ENCODE data around the gene CTDP1. TPM values are rescaled to one million over a fixed set of nuclear protein-coding genes. Genes with fewer than 3 reads are reported as not detected.

CTDP1 gene
- total RNA-seq, 4 donors from 2014 or later, result 33.9 to 42.2 (median 38.9) TPM

DNA sequence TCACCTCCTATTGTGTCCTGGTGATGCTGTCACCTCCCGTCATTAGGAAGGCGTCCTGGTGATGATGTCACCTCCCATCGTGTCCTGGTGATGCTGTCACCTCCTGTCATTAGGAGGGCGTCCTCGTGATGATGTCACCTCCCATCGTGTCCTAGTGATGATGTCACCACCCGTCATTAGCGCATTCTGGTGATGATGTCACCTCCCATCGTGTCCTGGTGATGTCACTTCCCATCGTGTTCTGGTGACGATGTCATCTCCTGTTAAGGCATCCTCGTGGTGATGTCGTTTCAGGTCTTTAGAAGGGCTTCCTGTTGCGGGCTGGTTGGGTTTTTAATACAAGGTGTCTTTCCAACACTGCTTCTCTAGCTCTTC lies 40.7 kb downstream of the CTDP1 start:
- no peak for TF ChIP-seq POLR2A (IDR thresholded peaks at IDR 0.05)
- TF ChIP-seq, protein P1, sequence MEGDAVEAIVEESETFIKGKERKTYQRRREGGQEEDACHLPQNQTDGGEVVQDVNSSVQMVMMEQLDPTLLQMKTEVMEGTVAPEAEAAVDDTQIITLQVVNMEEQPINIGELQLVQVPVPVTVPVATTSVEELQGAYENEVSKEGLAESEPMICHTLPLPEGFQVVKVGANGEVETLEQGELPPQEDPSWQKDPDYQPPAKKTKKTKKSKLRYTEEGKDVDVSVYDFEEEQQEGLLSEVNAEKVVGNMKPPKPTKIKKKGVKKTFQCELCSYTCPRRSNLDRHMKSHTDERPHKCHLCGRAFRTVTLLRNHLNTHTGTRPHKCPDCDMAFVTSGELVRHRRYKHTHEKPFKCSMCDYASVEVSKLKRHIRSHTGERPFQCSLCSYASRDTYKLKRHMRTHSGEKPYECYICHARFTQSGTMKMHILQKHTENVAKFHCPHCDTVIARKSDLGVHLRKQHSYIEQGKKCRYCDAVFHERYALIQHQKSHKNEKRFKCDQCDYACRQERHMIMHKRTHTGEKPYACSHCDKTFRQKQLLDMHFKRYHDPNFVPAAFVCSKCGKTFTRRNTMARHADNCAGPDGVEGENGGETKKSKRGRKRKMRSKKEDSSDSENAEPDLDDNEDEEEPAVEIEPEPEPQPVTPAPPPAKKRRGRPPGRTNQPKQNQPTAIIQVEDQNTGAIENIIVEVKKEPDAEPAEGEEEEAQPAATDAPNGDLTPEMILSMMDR (IDR thresholded peaks at IDR 0.05), result no peak
- WGBS, 2 donors, result 94% methylated on average over 14 of the region's 14 CpGs
- no peak overlapping the region for H3K4me3 ChIP-seq (ENCODE audit: low read depth, poor library complexity, severe bottlenecking)
- no peak for DNase-seq (ENCODE audit: low spot score in 2 of 2)
- intact Hi-C loops (cut with DNase I; ENCODE audit: low total_unique reads), result no loop called here

DNA sequence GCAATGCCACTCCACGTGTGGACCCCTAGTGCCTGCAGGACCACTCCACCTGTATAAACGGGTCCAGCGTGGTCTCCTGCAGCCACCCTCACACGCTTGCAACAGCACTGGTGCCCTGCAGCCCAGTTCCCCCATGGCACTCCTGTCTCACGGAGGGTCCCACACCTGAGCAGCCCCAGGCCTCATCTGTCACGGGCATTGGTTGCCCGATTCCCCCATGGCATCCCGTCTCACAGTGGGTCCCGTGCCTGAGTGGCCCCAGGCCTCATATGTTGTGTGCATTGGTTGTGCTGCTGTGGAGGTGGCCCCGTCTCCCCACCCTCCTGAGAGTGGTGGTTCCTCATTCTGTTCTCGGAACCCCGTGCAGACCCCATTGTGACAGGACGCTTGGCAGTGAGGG lies 43.4 kb downstream of the CTDP1 start:
- TF ChIP-seq POLR2A (IDR thresholded peaks at IDR 0.05), result no peak
- TF ChIP-seq, protein P1 (IDR thresholded peaks at IDR 0.05), result no peak
- intact Hi-C loops (cut with DNase I; ENCODE audit: low total_unique reads), result no loop called here
- WGBS, 2 donors, result 97 to 99% methylated on average over 13 of the region's 13 CpGs
- H3K4me3 ChIP-seq (ENCODE audit: low read depth, poor library complexity, severe bottlenecking), result no peak overlapping the region
- DNase-seq (ENCODE audit: low spot score in 2 of 2), result no peak

DNA sequence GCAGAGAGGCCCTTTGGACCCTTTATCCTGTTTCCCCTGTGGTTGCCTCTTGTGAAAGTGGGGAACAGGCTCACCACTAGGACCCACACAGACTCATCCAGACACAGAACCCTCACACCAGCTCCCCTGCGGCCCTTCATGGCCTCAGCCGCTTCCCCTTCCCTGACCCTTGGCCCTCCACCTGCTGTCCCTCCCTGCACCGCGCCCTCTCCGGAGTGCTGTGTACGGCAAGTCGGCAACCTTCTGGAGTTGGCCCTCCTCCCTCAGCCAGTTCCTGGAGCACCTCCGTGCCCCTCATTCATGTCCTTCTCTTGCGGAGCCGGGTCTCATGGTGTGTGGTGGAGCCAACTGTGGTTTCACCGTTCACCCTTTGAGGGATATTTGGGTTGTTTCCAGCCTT lies 44.0 kb downstream of the CTDP1 start:
- 88% methylated on average over 11 of the region's 11 CpGs for WGBS, 2 donors
- TF ChIP-seq, protein P1 (IDR thresholded peaks at IDR 0.05), result no peak

DNA sequence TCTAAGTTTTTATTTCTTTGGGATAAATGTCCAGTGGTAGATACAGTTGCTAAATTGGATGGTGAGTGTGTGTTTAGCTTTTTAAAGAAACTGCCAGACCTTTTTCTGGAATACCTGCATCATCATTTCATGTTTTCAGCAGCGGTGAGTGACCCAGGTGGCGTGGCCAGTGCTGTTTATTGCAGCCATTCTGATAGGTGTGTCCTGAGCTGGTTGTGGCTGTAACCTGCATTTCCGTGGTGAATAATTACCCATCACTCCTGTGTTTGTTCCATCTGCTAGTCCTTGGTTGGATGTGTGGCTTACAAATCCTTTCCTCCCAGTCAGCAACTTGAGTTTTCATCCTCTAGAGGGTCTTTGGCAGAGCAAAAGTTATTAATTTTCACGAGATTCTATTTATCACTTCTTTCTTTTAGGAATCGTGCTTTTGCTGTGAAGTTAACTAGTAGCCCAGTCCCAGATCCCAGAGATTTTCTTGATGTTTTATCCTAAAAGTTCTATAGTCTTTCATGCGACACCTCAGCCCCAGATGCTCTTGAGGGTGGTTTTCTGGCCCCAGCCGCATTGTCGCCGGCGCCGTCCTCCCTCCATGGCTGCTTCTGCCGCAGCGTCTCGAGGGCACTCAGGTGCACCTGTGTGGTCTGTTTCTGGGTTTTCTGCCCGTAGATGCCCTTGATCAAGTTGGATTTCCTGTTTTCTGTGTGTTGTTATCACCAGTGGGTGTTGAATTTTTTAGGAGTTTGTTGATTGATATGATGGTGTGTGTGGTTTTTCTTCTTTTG lies 44.9 kb downstream of the CTDP1 start:
- no peak for DNase-seq (ENCODE audit: low spot score in 2 of 2)
- intact Hi-C loops (cut with DNase I; ENCODE audit: low total_unique reads), result no loop called here
- no peak for TF ChIP-seq POLR2A (IDR thresholded peaks at IDR 0.05)
- TF ChIP-seq, protein P1 (IDR thresholded peaks at IDR 0.05), result no peak
- 94 to 96% methylated on average over 15 of the region's 15 CpGs for WGBS, 2 donors
- no peak overlapping the region for H3K4me3 ChIP-seq (ENCODE audit: low read depth, poor library complexity, severe bottlenecking)

More for the DNA sequence above, 44.0 kb downstream of the CTDP1 start:
- H3K4me3 ChIP-seq (ENCODE audit: low read depth, poor library complexity, severe bottlenecking), result no peak overlapping the region
- intact Hi-C loops (cut with DNase I; ENCODE audit: low total_unique reads), result no loop called here
- DNase-seq (ENCODE audit: low spot score in 2 of 2), result no peak

DNA sequence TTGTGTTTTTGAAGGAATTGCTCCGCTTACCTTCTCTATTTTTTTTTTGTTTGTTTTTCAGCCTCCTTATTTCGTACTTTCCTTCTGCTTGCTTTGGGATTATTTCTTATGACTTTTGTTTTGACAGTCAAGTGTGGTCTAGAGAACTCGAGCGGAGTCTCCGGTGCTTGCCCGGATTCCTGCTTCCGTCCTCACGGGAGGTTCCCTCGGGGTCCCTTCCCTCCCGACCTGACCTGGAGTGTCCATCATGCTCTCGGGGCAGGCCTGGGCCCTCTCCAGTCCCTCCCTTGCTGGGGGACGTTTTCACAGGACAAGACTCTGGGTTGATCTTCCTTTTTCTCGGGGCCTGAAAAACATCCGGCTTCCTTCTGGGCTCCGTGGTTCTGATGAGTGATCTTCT lies 45.9 kb downstream of the CTDP1 start:
- no peak overlapping the region for H3K4me3 ChIP-seq (ENCODE audit: low read depth, poor library complexity, severe bottlenecking)
- no peak for TF ChIP-seq POLR2A (IDR thresholded peaks at IDR 0.05)
- TF ChIP-seq, protein P1 (IDR thresholded peaks at IDR 0.05), result no peak
- WGBS, 2 donors, result 92 to 93% methylated on average over 15 of the region's 15 CpGs
- no peak for DNase-seq (ENCODE audit: low spot score in 2 of 2)
- intact Hi-C loops (cut with DNase I; ENCODE audit: low total_unique reads), result no loop called here

DNA sequence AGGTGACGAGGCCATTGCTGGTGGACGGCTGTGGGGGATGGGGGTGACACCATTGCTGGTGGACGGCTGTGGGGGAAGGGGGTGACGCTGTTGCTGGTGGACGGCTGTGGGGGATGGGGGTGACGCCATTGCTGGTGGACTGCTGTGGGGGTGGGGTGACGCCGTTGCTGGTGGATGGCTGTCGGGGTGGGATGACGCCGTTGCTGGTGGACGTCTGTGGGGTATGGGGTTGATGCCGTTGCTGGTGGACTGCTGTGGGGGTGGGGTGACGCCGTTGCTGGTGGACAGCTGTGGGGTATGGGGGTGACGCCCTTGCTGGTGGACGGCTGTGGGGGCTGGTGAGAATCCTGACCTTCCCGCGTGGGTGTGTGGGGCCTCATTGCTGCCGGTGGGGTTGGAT lies 47.1 kb downstream of the CTDP1 start:
- no peak overlapping the region for H3K4me3 ChIP-seq (ENCODE audit: low read depth, poor library complexity, severe bottlenecking)
- 91 to 92% methylated on average over 18 to 19 of the region's 20 CpGs for WGBS, 2 donors
- TF ChIP-seq POLR2A (IDR thresholded peaks at IDR 0.05), result no peak
- TF ChIP-seq, protein P1 (IDR thresholded peaks at IDR 0.05), result no peak
- intact Hi-C loops (cut with DNase I; ENCODE audit: low total_unique reads), result no loop called here
- DNase-seq (ENCODE audit: low spot score in 2 of 2), result no peak

All from lower leg skin (tissue), 4 donors.